ENCODE measurements around the gene MAP4K2.

The MAP4K2 gene

GRCh38 chr11:64791781-64792291 lies 11.2 kb downstream of the MAP4K2 start:
- no peak for DNase-seq (ENCODE audit: low read depth)

GRCh38 chr11:64790205-64791095 lies 12.6 kb downstream of the MAP4K2 start:
- DNase-seq (ENCODE audit: low read depth), result no peak

GRCh38 chr11:64789331-64790204 lies 13.4 kb downstream of the MAP4K2 start:
- DNase-seq (ENCODE audit: low read depth), result no peak

GRCh38 chr11:64788321-64789215 lies 14.4 kb downstream of the MAP4K2 start:
- DNase-seq (ENCODE audit: low read depth), result no peak

GRCh38 chr11:64787526-64788320 lies 15.3 kb downstream of the MAP4K2 start:
- no peak for DNase-seq (ENCODE audit: low read depth)

- no peak for DNase-seq (ENCODE audit: low read depth)
Measured at GRCh38 chr11:64786308-64786707, 16.7 kb downstream of the MAP4K2 start.

- no peak for DNase-seq (ENCODE audit: low read depth)
Measured at GRCh38 chr11:64784813-64785581, 18.0 kb downstream of the MAP4K2 start.

GRCh38 chr11:64778473-64779298 lies 24.3 kb downstream of the MAP4K2 start, which contains the start of gene SF1:
SF1 (minus strand) TSS chr11:64778542; CDS start chr11:64778392, 150 bp downstream.
- DNase-seq (ENCODE audit: low read depth), result peak; percentile 97

- DNase-seq (ENCODE audit: low read depth), result no peak
Measured at GRCh38 chr11:64778223-64778472, 24.9 kb downstream of the MAP4K2 start.

- DNase-seq (ENCODE audit: low read depth), result peak; percentile 77
Measured at GRCh38 chr11:64777449-64778222, 25.4 kb downstream of the MAP4K2 start.

- DNase-seq (ENCODE audit: low read depth), result no peak
Measured at GRCh38 chr11:64776875-64777274, 26.1 kb downstream of the MAP4K2 start.

GRCh38 chr11:64776425-64776824 lies 26.6 kb downstream of the MAP4K2 start:
- DNase-seq (ENCODE audit: low read depth), result no peak

- no peak for DNase-seq (ENCODE audit: low read depth)
Measured at GRCh38 chr11:64774144-64774543, 28.9 kb downstream of the MAP4K2 start.

- DNase-seq (ENCODE audit: low read depth), result no peak
Measured at GRCh38 chr11:64772303-64773018, 30.6 kb downstream of the MAP4K2 start.

- no peak for DNase-seq (ENCODE audit: low read depth)
Measured at GRCh38 chr11:64771861-64772260, 31.2 kb downstream of the MAP4K2 start.

- DNase-seq (ENCODE audit: low read depth), result no peak
Measured at GRCh38 chr11:64770120-64770519, 32.9 kb downstream of the MAP4K2 start.

- no peak for DNase-seq (ENCODE audit: low read depth)
Measured at GRCh38 chr11:64769283-64769682, 33.7 kb downstream of the MAP4K2 start.

- no peak for DNase-seq (ENCODE audit: low read depth)
Measured at GRCh38 chr11:64768300-64768694, 34.7 kb downstream of the MAP4K2 start.

Data from stimulated activated CD8-positive, alpha-beta memory T cell treated with anti-CD3 and anti-CD28 coated beads, Interleukin-12 subunit alpha, Interleukin-12 subunit beta, amount 100 ng/mL, for 4 hours (primary cell).